HG02759 (cell line): ENCODE data around the gene DEDD.
A peak's percentile ranks its signal among the peaks of the same experiment; 100 is the strongest.

Experiments used
- ATAC-seq: cut with Tn5 transposase; IDR thresholded peaks from one replicate; pipeline ENCODE4 v1.9.1; 2021; ENCODE audit warnings: mild to moderate bottlenecking, moderate library complexity; ENCODE audit not compliant: unreplicated experiment

DEDD gene

DNA sequence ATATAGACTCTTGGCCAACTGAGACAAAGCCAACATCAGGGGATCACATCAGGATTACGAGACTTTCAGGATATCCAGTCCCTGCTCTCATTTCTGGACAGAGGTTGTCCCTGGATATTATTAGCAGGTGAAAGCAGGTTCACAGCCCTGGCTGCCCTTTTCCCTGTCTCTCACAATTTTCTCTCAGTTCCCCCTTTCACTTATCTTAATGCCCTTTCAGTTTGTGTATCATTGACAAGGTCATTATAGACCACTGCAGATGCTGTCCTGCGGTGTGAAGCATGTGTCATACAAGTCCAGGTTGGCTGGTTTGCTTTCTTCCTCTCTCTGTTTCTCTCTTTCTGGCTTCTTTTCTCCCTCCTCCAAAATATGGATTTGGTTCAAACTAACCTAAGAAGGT is 36.5 kb downstream of the DEDD start:
- peak; percentile 37 for ATAC-seq

DNA sequence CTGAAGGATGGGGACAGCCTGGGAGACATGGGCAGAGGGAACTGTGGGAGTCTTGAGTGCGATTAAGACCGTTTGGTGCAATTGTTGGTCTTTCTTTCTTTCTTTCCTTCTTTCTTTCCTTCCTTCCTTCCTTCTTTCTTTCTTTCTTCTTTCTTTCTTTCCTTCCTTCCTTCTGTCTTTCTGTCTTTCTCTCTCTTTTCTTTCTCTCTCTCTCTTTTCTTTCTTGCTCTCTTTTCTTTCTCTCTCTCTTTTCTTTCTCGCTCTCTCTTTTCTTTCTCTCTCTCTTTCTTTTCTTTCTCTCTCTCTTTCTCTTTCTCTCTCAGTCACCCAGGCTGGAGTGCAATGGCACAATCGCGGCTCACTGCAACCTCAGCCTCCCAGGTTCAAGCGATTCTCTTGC is 37.2 kb downstream of the DEDD start:
- ATAC-seq: no peak

DNA sequence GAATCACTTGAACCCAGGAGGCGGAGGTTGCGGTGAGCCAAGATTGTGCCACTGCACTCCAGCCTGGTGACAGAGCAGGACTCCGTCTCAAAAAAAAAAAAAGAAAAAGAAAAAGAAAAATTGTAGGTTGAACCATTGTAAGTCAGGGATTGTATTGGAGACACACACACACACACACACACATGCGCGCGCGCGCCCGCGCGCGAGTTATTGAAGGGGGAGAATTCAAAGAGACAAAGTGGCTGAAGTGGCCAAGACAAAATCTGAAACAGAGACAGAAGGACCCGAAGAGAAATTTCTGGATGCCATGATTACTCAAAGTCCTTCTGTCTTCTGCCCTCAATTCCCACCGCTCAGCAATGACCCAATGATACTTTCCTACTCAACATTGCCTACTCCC is 38.0 kb downstream of the DEDD start:
- ATAC-seq: no peak

DNA sequence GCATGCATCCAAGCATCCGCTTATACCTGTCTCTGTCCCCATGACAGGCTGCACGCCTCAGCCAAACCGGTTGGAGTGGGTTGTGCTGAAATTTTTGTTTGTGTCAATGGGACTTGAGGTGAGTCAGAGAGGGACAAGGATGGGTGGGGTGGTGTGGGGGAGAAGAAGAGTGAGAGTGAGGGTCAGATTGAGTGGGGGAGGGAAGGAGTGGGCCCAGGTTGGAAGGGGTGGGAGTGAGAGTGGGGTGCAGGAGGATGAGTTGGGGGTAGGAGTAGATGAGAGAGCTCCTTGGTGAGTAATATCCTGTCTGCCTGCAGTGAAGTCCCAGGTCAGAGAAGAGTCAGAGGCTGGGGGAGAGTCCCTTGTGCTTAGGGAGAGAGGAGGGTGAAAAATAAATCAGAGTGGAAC is 39.8 kb downstream of the DEDD start:
- ATAC-seq: peak; percentile 33

DNA sequence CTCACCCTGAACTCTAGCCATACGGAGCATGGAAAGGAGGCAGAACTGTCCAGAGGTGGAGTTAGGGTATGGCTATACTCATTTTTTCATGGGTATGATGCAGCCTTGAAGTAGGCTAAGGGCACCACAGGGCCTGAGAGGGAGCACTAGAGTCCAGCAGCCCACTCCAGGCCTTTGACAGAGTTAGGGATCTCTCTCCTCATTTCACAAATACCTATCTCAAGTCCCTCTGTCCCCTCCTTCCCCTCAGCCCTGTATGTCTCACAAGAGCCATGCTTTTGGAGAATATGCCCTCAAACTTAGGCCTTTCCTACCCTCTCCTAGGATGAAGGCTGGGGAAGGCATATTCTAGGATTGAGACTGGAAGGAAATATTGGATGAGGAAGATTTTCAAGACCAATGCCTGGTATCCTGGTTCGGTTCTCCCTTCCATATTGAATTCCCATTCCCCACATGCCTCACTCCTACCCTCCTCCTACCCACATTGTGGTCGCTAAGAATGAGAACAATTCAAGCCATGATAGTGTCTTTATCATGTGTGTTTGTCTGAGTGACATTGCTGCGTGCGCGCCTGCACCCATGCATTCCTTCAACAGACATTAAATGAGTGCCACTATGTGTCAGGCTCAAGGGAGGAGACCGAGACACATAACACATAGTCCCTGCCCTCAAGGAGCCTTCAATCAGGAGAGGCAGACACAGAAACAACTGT is 40.5 kb downstream of the DEDD start:
- no peak for ATAC-seq

DNA sequence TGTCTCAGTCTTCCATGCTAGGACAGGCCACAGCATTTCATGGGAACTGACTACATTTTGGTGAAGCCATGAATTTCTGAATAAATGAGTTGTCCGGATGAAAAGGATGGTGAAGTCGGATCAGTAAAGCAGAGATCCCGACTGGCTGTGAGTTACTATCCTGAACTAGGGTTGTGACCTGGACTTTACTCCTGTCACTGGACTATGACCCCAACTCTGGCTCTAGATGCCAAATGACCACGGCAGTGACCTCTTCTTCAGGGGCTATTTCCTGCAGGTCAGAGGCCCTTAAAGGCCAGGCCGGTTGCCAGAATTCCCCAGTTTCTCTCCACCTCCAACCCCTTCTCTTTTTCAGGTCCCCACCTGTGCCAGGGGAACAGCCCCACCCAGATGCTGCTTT is 41.4 kb downstream of the DEDD start:
- ATAC-seq: no peak

DNA sequence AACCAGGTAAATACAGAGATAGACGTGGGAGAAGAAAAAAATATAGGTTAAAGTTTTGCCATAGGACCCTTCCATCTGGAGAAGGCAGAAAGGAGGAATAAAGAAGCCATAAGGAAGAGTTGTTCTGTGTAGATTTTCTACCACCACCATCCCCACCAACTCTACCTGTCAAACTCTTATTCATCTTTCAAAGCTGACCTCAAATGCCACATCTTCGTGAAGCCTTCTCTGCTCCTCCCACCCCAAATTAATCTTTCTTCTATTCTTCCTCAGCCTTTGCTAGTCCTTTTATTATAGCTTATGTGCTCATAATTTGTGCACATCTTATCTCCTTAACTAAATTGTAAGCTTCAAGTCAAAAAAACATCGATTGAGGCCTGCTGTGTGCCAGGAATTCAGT is 41.9 kb downstream of the DEDD start:
- no peak for ATAC-seq

DNA sequence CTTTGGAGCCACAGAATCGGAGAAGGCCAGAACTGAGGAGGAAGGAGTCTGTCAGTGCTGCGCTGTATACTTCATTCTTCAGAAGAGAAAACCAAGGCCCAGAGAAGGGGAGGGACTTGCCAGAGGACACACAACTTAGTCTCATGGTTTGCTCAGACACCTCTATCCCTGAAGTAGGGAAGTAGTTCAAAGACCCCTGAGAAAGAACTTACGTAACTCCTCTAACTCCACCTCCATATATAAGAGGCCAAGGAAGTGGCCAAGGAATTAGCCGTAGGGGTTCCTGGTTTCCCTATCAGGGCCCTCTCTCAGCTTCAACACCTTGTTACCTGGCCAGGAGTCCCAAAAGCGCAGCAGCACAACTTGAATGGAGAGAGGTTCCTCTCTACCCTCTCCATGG is 42.5 kb downstream of the DEDD start:
- ATAC-seq: no peak

DNA sequence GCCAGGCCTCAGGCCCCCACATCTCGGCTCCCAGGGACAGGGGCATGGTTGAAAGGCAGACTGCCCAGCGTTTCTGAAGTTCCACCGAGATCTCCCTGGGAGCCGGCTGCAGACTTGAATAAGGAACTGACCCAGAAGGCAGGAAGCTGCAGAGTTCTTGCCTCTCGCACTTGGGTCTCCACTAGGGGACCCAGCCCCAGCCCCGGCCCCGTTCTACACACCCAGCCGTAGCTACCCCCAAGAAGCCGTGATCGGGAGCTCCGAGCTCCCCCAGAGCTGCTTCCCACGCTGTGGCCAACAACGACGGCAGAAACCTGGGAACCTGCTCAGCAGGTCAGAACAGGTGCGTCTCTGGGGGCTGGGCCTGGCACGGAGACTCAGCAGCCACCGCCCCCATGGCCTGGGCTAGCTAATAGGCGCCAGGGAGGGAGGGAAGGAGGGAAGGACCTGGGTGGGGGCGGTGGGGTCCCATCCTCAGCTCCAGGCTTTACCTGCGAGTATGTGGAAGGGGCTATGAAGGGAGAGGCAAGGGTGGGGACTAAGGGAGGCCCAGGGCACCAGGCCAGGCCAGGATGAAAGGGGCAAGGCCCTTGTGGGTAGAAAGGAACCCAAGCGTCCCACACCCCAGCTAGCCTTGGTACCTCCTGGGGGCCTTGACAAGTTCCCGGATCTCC is 43.1 kb downstream of the DEDD start, which contains the start of gene NECTIN4:
TSS of gene NECTIN4 (minus strand) at position 308 of the 674 bp plus-strand sequence. CDS start at position 46, 262 bp downstream.
- ATAC-seq: no peak

DNA sequence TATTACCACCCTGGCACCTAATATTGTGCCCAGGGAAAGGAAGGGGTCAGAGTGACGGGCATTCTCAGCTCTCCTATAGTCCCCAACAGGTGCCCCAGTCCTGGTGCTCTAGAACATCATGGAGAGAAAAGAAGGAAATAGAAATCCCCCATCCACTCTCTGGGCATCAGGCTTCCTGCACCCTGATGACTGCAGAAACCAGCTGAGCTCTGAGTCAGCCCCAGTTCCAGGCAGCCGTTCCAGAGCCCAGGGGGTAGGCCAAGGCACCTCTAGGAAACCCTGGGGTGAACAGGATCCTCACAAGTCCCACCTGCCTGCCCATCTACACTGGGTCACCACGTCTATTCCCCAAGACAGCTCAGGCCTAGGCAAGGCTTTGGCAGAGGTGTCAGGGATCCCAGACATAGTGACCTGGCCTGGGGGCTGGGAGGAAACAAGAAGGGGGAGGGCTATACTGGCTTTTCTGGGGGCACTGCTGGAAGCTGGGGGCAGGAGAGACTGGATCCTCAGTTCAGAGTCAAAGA is 43.8 kb downstream of the DEDD start:
- no peak for ATAC-seq

DNA sequence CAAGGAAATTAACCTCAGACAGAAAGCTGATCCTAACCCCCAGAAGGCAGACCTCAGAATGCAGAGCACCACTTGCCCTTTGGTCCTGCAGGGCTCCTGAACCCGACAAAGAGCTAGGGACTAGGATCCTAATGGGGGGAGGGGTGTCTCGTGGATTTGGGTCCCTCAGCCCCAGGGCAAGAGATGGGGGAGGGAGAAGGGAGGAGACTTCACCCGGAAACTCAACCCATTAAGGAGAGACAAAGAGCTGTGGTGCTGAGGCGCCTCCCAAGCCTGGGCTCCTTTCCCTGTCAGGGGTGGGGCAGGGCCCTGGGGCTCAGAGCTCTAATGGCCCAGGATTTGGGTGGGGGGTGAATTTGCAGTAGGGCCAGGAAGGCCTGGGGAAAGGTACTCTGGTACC is 46.0 kb downstream of the DEDD start:
- ATAC-seq: no peak

DNA sequence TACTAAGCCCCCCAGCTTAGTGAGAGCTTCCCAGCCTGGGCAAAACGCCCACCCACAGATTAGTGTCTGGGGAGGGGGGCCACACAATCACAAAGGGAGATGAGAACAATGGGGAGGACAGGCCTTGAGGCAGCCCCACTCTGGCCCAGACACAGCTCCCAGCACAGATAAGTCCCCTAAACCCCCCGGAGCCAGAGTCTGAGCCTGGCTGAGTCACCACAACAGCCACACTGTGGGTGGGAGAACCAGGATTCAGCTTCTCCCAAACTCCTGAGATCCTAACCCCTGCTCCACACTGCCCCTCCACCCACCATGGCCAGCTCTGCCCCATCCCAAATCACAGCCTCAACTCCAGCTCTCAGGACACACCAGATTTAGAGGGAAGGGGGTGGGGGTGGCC is 47.3 kb downstream of the DEDD start:
- ATAC-seq: no peak

DNA sequence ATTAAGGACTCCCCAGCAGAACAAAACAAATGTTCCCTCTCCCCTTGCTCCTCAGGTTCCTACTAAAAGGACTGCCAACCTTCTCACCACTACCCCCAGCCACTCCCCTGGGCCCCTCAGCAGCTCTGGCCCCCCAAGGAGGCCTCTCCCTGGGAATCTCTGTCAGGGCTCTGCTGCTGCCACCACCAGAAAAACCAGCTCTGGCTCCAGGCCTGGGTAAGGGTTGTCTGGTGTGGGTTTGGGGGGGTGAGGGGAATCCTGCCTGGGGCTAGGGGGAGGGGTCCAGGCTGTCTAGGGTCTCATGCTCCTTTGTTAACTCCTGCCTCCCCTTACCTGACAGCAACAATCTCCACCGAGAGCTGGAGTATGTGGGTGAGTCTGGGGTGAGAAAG is 47.9 kb downstream of the DEDD start:
- ATAC-seq: no peak

DNA sequence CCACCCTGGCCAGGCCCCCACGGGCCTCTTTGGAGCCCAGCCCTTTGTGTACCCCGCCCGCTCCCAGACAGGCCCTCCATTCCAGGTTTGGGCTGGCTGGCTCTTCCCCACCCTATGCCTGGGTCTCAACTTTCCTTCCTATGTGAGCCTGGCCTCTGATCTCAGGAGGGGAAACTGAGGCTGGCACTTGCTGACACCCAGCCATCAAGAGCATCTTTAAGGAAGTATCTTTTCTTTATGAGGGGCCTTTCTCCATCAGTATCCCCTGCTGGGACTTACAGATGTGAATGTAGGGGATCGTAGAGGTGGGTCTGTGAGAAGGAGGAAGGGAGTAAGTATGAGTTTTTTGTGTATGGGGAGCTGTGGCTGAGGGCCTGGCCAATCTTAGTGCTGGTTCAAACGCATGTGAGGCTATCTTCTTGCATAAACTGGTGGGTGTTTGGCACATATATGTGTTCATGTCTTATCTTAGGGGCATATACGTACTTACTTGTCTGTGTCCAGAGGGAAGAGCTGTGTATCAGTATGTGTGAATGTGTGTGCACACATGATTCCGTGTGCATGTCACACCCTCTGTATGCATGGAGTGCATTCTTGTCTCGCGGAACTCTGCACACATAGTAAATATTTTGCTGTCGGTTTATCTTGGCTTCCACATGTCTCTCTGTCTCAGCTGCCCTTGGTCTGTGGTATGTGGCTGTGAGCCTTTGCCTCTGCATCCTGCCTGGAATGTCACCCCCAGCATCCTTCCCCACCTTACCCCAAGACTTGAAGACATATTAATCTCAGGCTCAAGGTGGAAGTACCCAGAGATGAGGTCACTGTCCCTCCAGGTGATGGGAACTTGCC is 48.5 kb downstream of the DEDD start:
- ATAC-seq: no peak

DNA sequence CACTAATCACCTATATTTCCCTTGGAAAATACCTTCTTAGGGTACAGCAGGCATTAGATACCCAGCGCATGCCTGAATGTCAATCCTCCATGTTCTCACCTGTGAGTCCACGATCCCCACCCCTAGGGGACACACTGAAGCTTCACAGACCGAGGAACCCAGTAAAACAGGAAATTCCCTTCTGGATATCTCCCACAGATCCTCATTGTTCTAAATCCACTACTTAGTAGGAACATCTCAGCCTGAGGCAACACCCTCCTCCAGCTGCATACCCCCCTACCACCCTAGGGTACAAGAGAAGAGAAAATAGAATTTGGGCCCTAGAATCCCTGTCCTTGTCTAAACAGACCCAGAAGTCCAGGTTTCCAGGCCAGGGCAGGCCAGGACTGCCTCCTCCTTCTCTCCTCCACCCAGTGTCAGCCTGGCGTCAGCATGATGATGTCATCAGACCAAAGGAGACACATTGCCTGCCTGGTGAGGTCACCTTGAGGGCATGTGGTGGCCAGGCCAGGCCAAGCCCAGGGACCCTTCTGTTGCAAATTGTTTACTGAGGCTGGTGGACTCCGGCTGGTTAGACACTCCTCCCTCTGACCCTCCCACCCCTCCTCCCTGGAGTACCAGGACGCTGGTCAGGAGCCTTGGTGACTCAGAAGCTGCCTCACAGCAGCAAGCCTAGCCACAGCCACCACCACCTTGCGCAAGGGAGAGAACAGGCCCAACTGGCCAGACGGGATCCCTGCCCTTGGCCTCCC is 49.3 kb downstream of the DEDD start:
- no peak for ATAC-seq

DNA sequence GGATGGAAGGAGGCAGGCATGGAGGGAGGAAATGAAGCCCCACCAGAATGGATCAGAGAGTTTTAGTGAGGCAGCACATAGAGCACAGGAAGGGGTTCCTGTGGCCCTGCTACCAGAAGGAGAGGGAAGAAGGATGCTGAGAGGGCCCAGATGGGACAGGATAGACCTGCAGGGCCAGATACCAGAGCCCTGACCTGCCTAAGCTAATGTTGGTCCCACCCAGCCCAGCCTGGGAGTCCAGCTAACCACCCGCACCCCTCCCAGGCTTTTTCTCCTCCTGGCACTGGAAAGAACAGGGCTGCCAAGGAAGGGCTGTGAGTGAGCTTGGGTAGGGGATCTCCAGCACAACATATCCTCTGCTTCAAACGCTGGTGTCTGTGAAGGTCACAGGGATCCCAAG is 50.0 kb downstream of the DEDD start:
- ATAC-seq: no peak

DNA sequence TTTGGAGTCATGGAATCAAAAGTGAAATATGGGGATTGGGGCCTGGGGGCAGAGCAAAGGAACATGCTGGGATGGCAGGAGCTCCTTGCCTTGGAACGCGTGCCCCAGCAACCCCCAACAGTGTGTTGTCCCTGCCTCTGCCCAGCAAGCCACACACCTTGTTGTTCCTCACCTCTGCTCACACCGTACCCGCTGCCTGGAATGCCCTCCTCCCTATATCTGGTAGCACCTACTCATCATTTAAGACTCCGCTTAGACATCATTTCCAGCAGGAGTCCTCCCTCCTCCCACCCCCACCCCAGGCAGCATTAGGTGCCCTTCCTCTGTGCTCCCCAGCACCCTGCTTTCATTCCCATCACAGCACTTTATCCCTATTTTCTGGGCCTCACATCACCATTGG is 50.9 kb downstream of the DEDD start:
- no peak for ATAC-seq

DNA sequence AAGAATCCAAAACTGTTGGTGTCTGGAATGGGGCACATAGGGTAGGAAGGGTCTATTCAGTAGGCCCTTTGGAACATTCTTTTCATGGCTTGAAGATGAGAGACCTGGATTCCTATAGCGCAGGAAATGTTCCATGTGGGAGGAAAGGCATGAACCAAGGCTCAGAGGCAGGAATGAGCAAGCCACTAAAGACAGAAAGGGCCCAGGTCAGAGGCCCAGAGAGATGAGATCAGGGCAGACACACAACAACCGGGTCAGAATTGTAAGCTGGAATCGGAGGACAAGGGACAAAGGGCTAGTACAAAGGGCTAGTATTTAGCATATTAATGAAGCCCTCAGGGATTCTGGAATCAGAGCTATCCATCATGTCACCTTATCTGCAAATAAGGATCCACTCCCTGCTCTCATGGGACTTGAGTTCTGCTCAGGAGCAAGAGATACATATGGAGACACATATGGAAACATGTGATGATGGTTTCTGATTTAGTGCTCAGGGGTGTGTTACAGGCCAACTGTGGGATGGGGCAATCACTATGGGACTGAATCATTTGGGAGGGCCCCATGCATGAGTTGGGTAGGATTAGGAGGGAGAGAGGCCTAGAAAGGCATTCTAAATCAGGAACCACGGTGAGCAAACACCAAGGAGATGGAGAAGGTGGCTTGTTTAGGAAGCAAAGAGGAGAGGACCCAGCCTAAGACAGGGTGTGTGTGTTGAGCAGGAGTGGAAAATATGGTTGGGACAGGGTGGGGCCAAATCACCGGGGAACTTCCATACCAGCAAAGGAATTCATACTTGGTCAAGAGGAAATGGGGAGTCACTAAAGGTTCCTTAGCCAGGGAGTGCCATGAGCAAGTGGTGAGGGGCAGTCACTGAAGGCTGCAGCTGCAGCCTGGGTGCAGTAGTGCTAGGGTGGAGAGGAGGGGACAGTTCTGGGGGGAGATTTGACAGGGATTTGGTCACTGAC is 51.7 kb downstream of the DEDD start:
- no peak for ATAC-seq

DNA sequence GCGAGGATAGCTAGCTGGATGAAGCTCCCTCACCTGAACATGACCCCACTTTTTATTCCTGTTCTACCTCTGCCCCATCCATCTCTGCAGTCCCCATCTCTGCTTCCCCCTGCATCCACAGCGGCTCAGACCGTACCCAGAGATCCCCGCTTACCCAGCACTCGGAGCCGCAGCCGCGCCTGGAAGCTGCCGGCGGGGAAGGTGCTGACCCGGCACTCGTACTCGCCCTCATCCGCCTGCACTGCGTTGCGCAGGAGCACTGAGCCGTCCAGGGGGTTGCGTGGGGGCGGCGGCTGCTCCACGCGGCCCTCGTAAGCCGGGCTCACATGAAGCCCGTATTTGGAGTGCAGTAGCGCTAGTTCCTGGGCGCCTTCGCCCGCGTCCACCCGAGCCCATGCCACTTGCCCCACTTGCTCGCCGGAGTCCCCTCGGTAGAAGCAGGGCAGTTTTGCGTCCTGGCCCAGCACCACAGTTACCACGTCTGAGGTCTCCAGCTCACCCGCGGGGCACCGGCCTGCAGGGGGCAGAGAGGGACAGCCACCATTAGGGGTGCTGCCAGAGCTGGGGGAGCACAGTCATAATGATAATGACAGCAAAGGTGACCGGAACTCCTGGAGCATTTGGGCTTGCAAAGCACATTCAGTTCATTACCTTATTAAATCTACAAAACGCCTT is 52.9 kb downstream of the DEDD start:
- ATAC-seq: no peak
